Endodermal cell (in vitro differentiated cells): ENCODE data around the gene KCNT1. TPM values are rescaled to one million over a fixed set of nuclear protein-coding genes. Genes with fewer than 3 reads are reported as not detected.

Source experiments
- DNase-seq: peaks from one replicate; pipeline ENCODE4 v3.0.0-alpha.2; 2017
- H3K27ac ChIP-seq: 2 replicates; pipeline ENCODE4 v1.5.1; 2013; ENCODE audit warnings: mild to moderate bottlenecking, low read depth, low read length, moderate library complexity
- H3K27me3 ChIP-seq: 2 replicates; pipeline ENCODE4 v1.6.1; 2013; ENCODE audit warnings: mild to moderate bottlenecking, low read length, moderate library complexity; ENCODE audit not compliant: insufficient read depth, control insufficient read depth, poor library complexity, severe bottlenecking
- H3K36me3 ChIP-seq: 2 replicates; pipeline ENCODE4 v1.7.0; 2013; ENCODE audit warnings: mild to moderate bottlenecking, low read length, moderate library complexity; ENCODE audit not compliant: control insufficient read depth, insufficient read depth
- H3K4me1 ChIP-seq: one replicate; pipeline ENCODE4 v1.7.0; 2013; ENCODE audit warnings: low read length; ENCODE audit not compliant: control insufficient read depth, insufficient read depth
- H3K4me3 ChIP-seq: 2 replicates; pipeline ENCODE4 v1.5.1; 2013; ENCODE audit warnings: mild to moderate bottlenecking, low read length, moderate library complexity
- H3K9ac ChIP-seq: 2 replicates; pipeline ENCODE4 v1.6.1; 2013; ENCODE audit warnings: mild to moderate bottlenecking, low read length, moderate library complexity; ENCODE audit not compliant: poor library complexity, severe bottlenecking; ENCODE audit errors: extremely low read depth
- H3K9me3 ChIP-seq: 2 replicates; pipeline ENCODE4 v1.6.1; 2013; ENCODE audit warnings: mild to moderate bottlenecking, low read length, moderate library complexity; ENCODE audit not compliant: control insufficient read depth
- H3K27ac Mint-ChIP-seq: 2 replicates; pipeline ENCODE4 v1.8.0; 2020; ENCODE audit warnings: mixed read lengths
- H3K27me3 Mint-ChIP-seq: 2 replicates; pipeline ENCODE4 v1.8.0; 2021; ENCODE audit warnings: mild to moderate bottlenecking, mixed read lengths; ENCODE audit not compliant: insufficient read depth
- H3K36me3 Mint-ChIP-seq: 2 replicates; pipeline ENCODE4 v1.8.0; 2020; ENCODE audit warnings: low read depth, mixed read lengths
- H3K4me1 Mint-ChIP-seq: 2 replicates; pipeline ENCODE4 v1.8.0; 2020; ENCODE audit warnings: mixed read lengths
- H3K4me3 Mint-ChIP-seq: 2 replicates; pipeline ENCODE4 v1.8.0; 2020; ENCODE audit warnings: mild to moderate bottlenecking, moderate library complexity, mixed read lengths
- H3K9me3 Mint-ChIP-seq: 2 replicates; pipeline ENCODE4 v1.8.0; 2020; ENCODE audit warnings: mild to moderate bottlenecking, mixed read lengths
- CTCF ChIP-seq: fragments of 200-600 bp; sonication (generic); conservative IDR thresholded peaks from 2 replicates; pipeline ENCODE4 v1.5.0; 2021; ENCODE audit warnings: antibody characterized with exemption, mild to moderate bottlenecking
- WGBS, 2 experiments: methylation state at CpG; one replicate each; pipeline versions ENCODE4 v1.1.5 to v1.1.7; 2013; ENCODE audit warnings: missing lambda C conversion rate in 2 of 2, mixed read lengths in 1 of 2; ENCODE audit not compliant: insufficient coverage in 1 of 2, insufficient read length in 1 of 2; 5-methylcytosine and 5-hydroxymethylcytosine counted together
- total RNA-seq, 2 donors: library from RNA; stranded (reverse); fragmentation: NEBNext Ultra II Directional in 1 of 2; extraction: Animal tissue kit (Norgen Biotek cat#: 25700) in 1 of 2; gene quantifications; 2 replicates in 1 of 2; 3 replicates in 1 of 2; pipeline ENCODE4 v1.2.1, GENCODE V29; 2021

Gene KCNT1
- total RNA-seq, 2 donors from 2014 or later, result 0.15 TPM; not detected in 1

- Mint-ChIP-seq H3K36me3 (peaks cover 89% of the 10 kb centered on the region), H3K4me3 (no peak overlapping the region), H3K4me1 (no peaks in the 10 kb centered on the region), H3K27me3 (no peaks in the 10 kb centered on the region), H3K9me3 (no peaks in the 10 kb centered on the region), H3K27ac (peak overlapping the region; percentile 30)
- peaks cover 74% of the 10 kb centered on the region for H3K36me3 ChIP-seq
- no peaks in the 10 kb centered on the region for H3K27me3 ChIP-seq
- TF ChIP-seq CTCF, result no peak
- 96 to 100% methylated on average over 1 to 4 of the region's 4 CpGs for WGBS, 2 experiments
- H3K9ac ChIP-seq, result no peak overlapping the region
- H3K9me3 ChIP-seq, result no peaks in the 10 kb centered on the region
- no peaks in the 10 kb centered on the region for H3K4me1 ChIP-seq
- no peak overlapping the region for H3K4me3 ChIP-seq
- H3K27ac ChIP-seq, result no peak overlapping the region
- DNase-seq, result peak; percentile 30
Measured at GRCh38 chr9:135815413-135815812, 113.4 kb downstream of the KCNT1 start.

GRCh38 chr9:135815830-135816650, 114.1 kb downstream of the KCNT1 start:
- H3K27me3 Mint-ChIP-seq, result no peaks in the 10 kb centered on the region
- H3K9me3 Mint-ChIP-seq, result no peaks in the 10 kb centered on the region
- peak; percentile 43 for DNase-seq
- 91 to 94% methylated on average over 15 to 28 of the region's 28 CpGs for WGBS, 2 experiments
- no peak overlapping the region for H3K4me3 ChIP-seq
- H3K9me3 ChIP-seq, result no peaks in the 10 kb centered on the region
- no peaks in the 10 kb centered on the region for H3K27me3 ChIP-seq
- H3K27ac ChIP-seq, result no peak overlapping the region
- H3K36me3 ChIP-seq, result peaks cover 75% of the 10 kb centered on the region
- H3K36me3 Mint-ChIP-seq, result peaks cover 89% of the 10 kb centered on the region
- H3K4me3 Mint-ChIP-seq, result no peak overlapping the region
- H3K27ac Mint-ChIP-seq, result peak overlapping the region; percentile 37
- H3K4me1 ChIP-seq, result no peaks in the 10 kb centered on the region
- H3K9ac ChIP-seq, result no peak overlapping the region
- TF ChIP-seq CTCF, result no peak
- no peaks in the 10 kb centered on the region for H3K4me1 Mint-ChIP-seq

- no peaks in the 10 kb centered on the region for H3K27me3 Mint-ChIP-seq
- no peaks in the 10 kb centered on the region for H3K4me1 Mint-ChIP-seq
- WGBS, 2 experiments, result 98 to 99% methylated on average over 12 of the region's 12 CpGs
- Histone ChIP-seq H3K27ac (no peak overlapping the region), H3K36me3 (peaks cover 71% of the 10 kb centered on the region), H3K4me1 (no peaks in the 10 kb centered on the region), H3K27me3 (no peaks in the 10 kb centered on the region), H3K4me3 (no peak overlapping the region), H3K9me3 (no peaks in the 10 kb centered on the region), H3K9ac (no peak overlapping the region)
- no peaks in the 10 kb centered on the region for H3K9me3 Mint-ChIP-seq
- H3K36me3 Mint-ChIP-seq, result peaks cover 89% of the 10 kb centered on the region
- H3K4me3 Mint-ChIP-seq, result no peak overlapping the region
- no peak for TF ChIP-seq CTCF
- peak; percentile 41 for DNase-seq
- H3K27ac Mint-ChIP-seq, result peak overlapping the region; percentile 37
Measured at GRCh38 chr9:135816651-135816970, 114.6 kb downstream of the KCNT1 start.
